Measurements from ENCODE around the gene MAMDC4. TPM values are rescaled to one million over a fixed set of nuclear protein-coding genes. Genes with fewer than 3 reads are reported as not detected.

Gene MAMDC4
- total RNA-seq, 1 experiment from 2014 or later = 6.7 TPM

GRCh38 chr9:136885950-136886578, 33.9 kb downstream of the MAMDC4 start, which contains the start of gene TRAF2 (continued):
- TF ChIP-seq GTF2I (CRISPR knock-in tag; conservative IDR thresholded peaks at IDR 0.05) (no peak), ERG (CRISPR knock-in tag; IDR thresholded peaks at IDR 0.05) (no peak), ATF1 (CRISPR knock-in tag; IDR thresholded peaks at IDR 0.05) (no peak), NR3C1 (CRISPR knock-in tag; conservative IDR thresholded peaks at IDR 0.05; ENCODE audit: low read depth) (no peak), KAT7 (CRISPR knock-in tag; IDR thresholded peaks at IDR 0.05; ENCODE audit: borderline replicate concordance) (no peak; the same call in 1 of the 2 replicates), ZBTB21 (CRISPR knock-in tag; IDR thresholded peaks at IDR 0.05; ENCODE audit: borderline replicate concordance) (no peak), ZMAT4 (CRISPR knock-in tag; IDR thresholded peaks at IDR 0.05) (no peak), ZSCAN18 (CRISPR knock-in tag; IDR thresholded peaks at IDR 0.05) (no peak), NR1H2 (CRISPR knock-in tag; IDR thresholded peaks at IDR 0.05) (no peak), IRF1 (CRISPR knock-in tag; IDR thresholded peaks at IDR 0.05) (no peak), NFATC4 (CRISPR knock-in tag; IDR thresholded peaks at IDR 0.05) (no peak), MLX (CRISPR knock-in tag; IDR thresholded peaks at IDR 0.05) (no peak), ZNF396 (CRISPR knock-in tag; IDR thresholded peaks at IDR 0.05; ENCODE audit: borderline replicate concordance) (no peak), ETV6 (CRISPR knock-in tag; IDR thresholded peaks at IDR 0.05) (0 out of 2 replicates have a peak, but pooled peaks have one; percentile 15), ZNF219 (CRISPR knock-in tag; IDR thresholded peaks at IDR 0.05; ENCODE audit: borderline replicate concordance) (0 out of 2 replicates have a peak, but pooled peaks have one; percentile 22), NR2C2 (CRISPR knock-in tag; IDR thresholded peaks at IDR 0.05) (no peak), RELA (CRISPR knock-in tag; IDR thresholded peaks at IDR 0.05; ENCODE audit: borderline replicate concordance) (no peak), TP53 (CRISPR knock-in tag; IDR thresholded peaks at IDR 0.05) (no peak), MAX (CRISPR knock-in tag; IDR thresholded peaks at IDR 0.05) (peak; percentile 80), NFYB (CRISPR knock-in tag; conservative IDR thresholded peaks at IDR 0.05; ENCODE audit: low read depth) (peak; percentile 100), GABPB1 (CRISPR knock-in tag; IDR thresholded peaks at IDR 0.05) (peak; percentile 39; the same call in 1 of the 2 replicates), USF2 (CRISPR knock-in tag; IDR thresholded peaks at IDR 0.05) (peak; percentile 62), TCF7 (CRISPR knock-in tag; IDR thresholded peaks at IDR 0.05; ENCODE audit: low read depth) (no peak), ATF3 (CRISPR knock-in tag; conservative IDR thresholded peaks at IDR 0.05) (no peak), ZNF425 (CRISPR knock-in tag; conservative IDR thresholded peaks at IDR 0.05) (no peak), CTCF (IDR thresholded peaks at IDR 0.05) (no peak), ATF6 (CRISPR knock-in tag; IDR thresholded peaks at IDR 0.05) (no peak), MXD4 (CRISPR knock-in tag; IDR thresholded peaks at IDR 0.05; ENCODE audit: borderline replicate concordance) (no peak)
